NCI-H128 (cell line): ENCODE results near the gene OR2H2.

Experiments
- DNase-seq: peaks from one replicate; lab custom pipeline; 2025; ENCODE audit not compliant: unreplicated experiment; lab: John Stamatoyannopoulos, UW

The OR2H2 gene

GRCh38 chr6:29584821-29585220, at the start of gene OR2H2:
Gene OR2H2 (plus strand): TSS chr6:29585121. CDS start chr6:29587945, 2,824 bp downstream.
- DNase-seq: no peak

GRCh38 chr6:29537714-29538403, 47.1 kb upstream of the OR2H2 start:
- DNase-seq: no peak

GRCh38 chr6:29547573-29547972, 37.3 kb upstream of the OR2H2 start:
- DNase-seq: no peak

DNA sequence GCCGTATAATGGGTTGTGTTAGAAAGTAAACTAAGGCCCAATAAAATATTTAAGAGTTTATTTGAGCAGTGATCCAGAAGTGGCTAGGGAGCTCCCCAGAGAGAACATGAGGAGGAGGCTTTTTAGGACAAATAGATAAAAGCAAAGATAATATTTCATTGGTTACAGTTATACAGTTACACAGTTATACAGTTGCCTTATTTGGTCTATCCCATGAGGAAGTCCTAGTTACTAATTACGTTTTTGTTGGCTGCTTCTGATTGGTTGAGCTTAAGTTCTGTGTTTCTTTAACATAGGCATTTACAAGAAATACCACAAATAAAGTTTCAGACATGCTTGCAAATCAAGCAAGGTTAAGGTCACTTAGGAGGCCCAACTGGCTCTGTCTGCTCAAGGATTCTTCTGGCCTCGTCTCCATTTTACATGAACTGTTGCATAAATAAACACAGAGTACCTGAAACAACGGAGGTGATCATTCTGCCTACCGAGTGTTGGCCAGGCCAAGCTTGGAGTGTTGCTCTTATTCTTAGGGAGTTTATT, 32.3 kb upstream of the OR2H2 start:
- DNase-seq: no peak

- DNase-seq: no peak
These were observed 31.5 kb upstream of the OR2H2 start for GRCh38 chr6:29553268-29554057.

DNA sequence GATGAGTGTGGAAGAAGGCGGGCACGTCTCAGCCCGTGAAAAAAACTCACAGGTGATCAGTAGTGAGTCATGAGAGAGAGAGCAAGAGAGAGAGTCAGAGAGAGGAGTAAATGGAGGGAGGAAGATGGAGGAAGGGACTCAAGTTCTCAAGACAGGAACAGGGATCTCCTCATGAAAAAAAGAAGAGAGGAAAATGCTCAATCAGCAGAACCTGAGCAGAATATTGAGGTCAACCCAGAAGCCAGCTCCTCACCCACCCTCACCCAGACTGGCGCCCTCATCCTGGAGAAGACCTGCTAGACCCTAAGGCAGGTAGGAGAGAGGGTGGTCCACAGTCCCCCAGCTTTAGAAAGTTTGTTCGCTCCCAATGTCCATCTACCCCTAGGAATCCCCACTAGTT, 30.2 kb upstream of the OR2H2 start:
- no peak for DNase-seq

- no peak for DNase-seq
These were observed 27.6 kb upstream of the OR2H2 start for GRCh38 chr6:29557320-29557719.

DNA sequence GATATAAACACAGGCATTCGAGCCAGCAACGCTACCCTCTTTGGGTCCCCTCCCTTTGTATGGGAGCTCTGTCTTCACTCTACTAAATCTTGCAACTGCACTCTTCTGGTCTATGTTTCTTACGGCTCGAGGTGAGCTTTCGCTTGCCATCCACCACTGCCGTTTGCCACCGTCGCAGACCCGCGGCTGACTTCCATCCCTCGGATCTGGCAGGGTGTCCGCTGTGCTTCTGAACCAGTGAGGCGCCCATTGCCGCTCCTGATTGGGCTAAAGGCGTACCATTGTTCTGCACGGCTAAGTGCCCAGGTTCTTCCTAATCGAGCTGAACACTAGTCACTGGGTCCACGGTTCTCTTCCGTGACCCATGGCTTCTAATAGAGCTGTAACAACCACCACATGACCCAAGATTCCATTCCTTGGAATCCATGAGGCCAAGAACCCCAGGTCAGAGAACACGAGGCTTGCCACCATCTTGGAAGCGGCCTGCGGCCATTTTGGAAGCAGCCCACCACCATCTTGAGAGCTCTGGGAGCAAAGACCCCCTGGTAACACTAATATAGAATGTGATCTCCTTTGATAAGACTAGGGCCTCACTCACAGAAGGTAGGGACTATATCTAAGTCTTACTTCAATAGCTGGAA, 26.4 kb upstream of the OR2H2 start:
- DNase-seq: no peak

- no peak for DNase-seq
These were observed 25.2 kb upstream of the OR2H2 start, which contains the start of gene UBD for GRCh38 chr6:29559524-29560287. Gene UBD (minus strand): TSS chr6:29559732. CDS start chr6:29559701, 31 bp downstream.

DNA sequence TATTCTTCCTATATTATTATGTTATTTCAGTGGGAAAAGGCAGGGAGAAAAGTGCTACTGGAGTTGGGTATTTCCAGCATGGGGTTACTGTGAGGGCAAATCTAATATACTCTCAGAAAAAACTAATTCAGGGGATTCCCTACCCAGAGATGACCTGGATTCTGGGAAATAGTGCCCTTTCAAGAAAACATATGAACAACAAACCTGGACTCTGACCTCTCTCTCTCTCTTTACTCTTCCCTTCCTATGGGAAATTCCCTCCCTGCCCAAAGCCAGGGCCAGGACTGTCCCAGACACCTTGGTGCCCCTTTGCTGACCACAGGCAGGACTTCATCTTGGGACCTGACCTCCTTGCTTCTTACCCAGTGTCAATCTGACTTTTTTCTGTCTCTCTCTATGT, 23.8 kb upstream of the OR2H2 start:
- DNase-seq: no peak

DNA sequence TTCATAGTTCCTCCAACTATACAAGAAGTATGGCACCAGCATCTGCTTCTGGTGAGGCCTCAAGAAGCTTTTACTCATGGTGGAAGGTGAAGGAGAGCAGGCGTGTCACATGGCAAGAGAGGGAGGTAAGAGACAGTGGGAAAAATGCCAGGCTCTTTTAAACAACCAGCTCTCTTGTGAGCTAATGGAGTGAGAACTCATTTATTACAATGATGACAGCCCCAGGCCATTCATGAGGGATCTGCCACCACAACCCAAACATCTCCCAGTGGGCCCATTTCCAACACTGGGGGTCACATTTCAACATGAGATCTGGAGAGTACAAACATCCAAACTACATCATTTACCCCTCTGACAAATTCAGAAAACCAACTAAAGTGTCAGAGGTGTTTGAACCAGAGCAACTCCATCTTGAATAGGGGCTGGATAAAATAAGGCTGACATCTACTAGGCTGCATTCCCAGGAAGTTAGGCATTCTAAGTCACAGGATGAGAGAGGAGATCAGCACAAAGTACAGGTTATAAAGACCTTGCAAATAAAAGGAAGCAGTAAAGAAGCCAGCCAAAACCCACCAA, 23.2 kb upstream of the OR2H2 start:
- no peak for DNase-seq

DNA sequence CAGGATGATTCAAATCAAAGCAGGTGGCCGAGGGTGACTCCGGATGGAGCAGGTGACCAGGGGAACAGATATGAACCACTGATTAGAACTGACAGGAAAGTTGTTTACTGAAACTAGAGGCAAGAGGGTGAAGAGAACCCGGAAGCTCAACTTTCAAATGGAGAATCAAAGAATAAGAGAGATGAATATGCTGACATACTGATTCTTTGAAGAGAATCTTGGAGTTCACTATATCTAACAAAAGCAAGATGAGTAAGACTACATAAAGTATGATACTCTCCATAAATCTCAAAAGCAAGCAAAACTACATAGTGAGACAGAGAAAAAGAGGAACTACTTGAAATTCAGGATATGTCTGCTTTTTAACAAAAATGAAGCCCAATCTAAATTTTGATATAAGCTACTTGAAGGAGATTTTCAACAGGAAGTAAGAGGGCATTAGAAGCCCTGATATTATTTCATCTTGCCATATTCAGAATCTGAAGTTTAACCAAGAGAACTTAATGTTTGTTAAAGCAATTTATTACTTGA, 21.4 kb upstream of the OR2H2 start:
- DNase-seq: no peak

- DNase-seq: no peak
These were observed 20.0 kb upstream of the OR2H2 start for GRCh38 chr6:29564875-29565274.

GRCh38 chr6:29566856-29567255, 18.1 kb upstream of the OR2H2 start:
- no peak for DNase-seq

DNA sequence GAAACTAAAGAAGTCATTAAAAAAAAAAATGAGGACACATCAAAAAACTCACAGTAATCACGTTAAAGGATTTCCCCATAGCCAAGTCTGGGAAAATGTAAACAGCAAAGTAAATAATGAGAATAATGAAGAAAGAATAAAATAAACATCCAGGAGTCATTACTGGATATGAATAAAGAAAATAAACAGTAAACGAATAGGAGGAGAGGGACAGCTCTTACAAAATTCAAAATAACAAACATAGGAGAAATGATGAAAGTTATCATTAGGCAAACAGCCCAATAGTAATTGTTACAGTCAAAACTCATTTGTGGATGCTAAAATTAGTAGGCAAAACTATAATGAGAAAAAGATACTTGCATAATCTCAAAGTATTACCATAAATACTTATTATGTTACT, 17.4 kb upstream of the OR2H2 start:
- DNase-seq: no peak

DNA sequence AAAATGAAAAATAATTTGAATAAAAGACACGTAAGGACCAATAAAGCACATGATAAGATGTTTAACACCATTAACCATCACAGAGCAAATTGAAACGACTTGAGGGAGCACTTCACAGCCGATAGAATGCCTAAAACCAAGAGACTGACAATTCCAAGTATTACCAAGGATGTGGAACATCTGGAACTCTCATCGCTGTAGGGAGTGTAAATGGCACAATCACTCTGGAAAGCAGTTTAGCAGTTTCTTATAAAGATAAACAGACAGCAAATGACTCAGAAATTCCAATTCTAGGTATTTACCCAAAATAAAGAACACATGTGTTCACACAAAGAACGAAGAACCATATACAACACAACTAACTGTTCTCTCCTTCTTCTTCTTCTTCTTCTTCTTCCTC, 16.9 kb upstream of the OR2H2 start:
- no peak for DNase-seq

GRCh38 chr6:29576056-29576455, 8.9 kb upstream of the OR2H2 start:
- DNase-seq: no peak

DNA sequence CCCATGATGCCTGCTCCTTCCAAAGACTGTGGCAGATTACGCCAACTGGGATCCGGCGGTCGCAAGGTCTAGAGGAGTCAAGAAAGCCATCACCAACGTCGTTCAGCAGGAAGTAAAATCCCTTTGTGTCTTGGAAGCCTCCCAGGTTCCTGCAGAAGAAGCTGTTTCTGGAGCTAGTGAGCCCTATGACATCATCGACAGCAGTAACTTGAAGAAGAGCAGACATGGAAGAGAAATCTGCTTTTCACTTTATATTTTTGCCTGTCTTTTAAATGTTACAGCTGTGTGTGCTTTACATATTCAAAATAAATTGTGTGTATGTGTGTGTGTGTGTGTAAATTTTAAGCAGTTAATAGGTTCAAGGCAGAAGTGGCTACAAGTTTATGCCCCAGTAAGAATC, 7.4 kb upstream of the OR2H2 start:
- no peak for DNase-seq

DNA sequence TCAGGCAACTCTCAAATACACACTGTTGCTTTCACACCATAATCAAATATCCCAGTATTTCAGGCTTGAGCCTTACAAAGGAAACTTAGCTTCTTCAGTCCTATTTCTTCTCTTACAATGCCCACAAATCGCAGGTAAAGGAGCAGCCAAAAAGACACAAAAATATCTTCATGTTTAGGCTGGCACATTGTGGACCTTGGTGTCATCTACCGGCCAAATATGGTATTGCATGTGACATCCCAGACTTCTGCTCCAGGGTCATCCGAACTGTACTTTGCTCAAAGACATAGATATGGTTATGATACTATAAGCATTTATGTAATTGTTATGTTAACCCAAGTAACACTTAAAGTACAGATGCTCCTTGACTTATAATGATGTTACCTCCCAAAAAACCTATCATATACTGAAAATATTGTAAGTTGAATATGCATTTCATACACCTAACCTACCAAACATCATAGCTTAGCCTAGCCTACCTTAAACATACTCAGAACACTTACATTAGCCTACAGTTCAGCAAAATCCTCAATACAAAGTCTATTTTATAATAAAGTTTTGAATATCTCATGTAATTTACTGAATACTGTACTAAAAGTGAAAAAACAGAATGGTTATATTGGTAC, 4.6 kb downstream of the OR2H2 start:
- DNase-seq: no peak

DNA sequence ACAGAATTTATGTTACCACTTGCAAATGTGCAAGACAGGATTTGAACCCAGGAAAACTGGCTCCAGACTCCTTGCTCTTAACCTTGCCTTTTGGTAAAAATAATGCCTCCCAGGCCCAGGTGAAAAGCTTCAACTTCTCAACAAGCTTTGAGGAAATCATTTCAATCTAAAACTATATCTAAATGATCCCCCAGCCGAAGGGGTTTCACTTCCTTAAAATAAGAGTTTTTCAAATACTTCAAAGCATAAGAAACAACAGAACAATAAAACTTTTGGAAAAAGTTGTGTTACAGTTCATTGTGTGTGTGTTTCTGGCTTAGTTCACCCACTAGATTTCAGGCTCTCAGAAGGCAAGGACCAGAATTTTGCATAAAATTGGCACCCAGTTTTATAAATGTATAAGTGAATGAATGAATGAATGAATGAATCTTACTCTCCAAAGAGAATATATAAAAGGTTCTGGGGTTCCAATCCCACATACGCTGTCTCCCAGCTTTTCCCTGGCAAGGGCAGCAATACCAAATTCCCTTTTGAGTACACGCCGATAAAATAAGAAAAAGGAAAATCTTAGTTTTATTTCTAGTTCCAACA, 5.4 kb downstream of the OR2H2 start:
- DNase-seq: no peak
